CD4-positive, alpha-beta T cell treated with Interleukin-1 beta for 1 hour (primary cell): ENCODE results near the gene TUT4.

Source experiments
- DNase-seq, 2 donors: peaks; one replicate each; pipeline ENCODE4 v3.0.0-alpha.2; 2020 to 2022

Gene TUT4

GRCh38 chr1:52463891-52464290, 89.0 kb downstream of the TUT4 start:
- no peak for DNase-seq

- DNase-seq: no peak
These were observed 91.1 kb downstream of the TUT4 start for GRCh38 chr1:52461821-52462220.

- DNase-seq: no peak
These were observed 92.2 kb downstream of the TUT4 start for GRCh38 chr1:52460694-52461093.

- no peak for DNase-seq
These were observed 97.2 kb downstream of the TUT4 start for GRCh38 chr1:52455686-52456085.

GRCh38 chr1:52454779-52455178, 98.1 kb downstream of the TUT4 start:
- no peak for DNase-seq

GRCh38 chr1:52454127-52454526, 98.8 kb downstream of the TUT4 start:
- DNase-seq: no peak

- DNase-seq: no peak
These were observed 108.4 kb downstream of the TUT4 start for GRCh38 chr1:52444463-52444862.

GRCh38 chr1:52439976-52440375, 112.9 kb downstream of the TUT4 start:
- DNase-seq: no peak

GRCh38 chr1:52436817-52437216, 116.1 kb downstream of the TUT4 start:
- no peak for DNase-seq

- no peak for DNase-seq
These were observed 117.2 kb downstream of the TUT4 start for GRCh38 chr1:52435650-52436049.

GRCh38 chr1:52435211-52435610, 117.7 kb downstream of the TUT4 start:
- DNase-seq: no peak

- no peak for DNase-seq
These were observed 120.1 kb downstream of the TUT4 start for GRCh38 chr1:52432807-52433206.

GRCh38 chr1:52427152-52427551, 125.7 kb downstream of the TUT4 start:
- DNase-seq: no peak

- no peak for DNase-seq
These were observed 126.5 kb downstream of the TUT4 start for GRCh38 chr1:52426371-52426770.

GRCh38 chr1:52424813-52425212, 128.1 kb downstream of the TUT4 start:
- DNase-seq: peak in 1 of 2 donors; percentile 12

- peak; percentile 30 to 75 for DNase-seq
These were observed 128.7 kb downstream of the TUT4 start for GRCh38 chr1:52424231-52424636.

GRCh38 chr1:52423771-52424170, 129.1 kb downstream of the TUT4 start:
- peak; percentile 78 to 85 for DNase-seq

GRCh38 chr1:52423055-52423454, 129.8 kb downstream of the TUT4 start:
- no peak for DNase-seq

- DNase-seq: no peak
These were observed 132.2 kb downstream of the TUT4 start for GRCh38 chr1:52420713-52421112.

- DNase-seq: no peak
These were observed 136.1 kb downstream of the TUT4 start for GRCh38 chr1:52416811-52417210.

GRCh38 chr1:52414942-52415341, 137.9 kb downstream of the TUT4 start:
- no peak for DNase-seq

GRCh38 chr1:52413410-52413989, 139.4 kb downstream of the TUT4 start:
- no peak for DNase-seq

- DNase-seq: no peak
These were observed 147.9 kb downstream of the TUT4 start for GRCh38 chr1:52404975-52405338.

- DNase-seq: peak; percentile 96 to 97
These were observed 148.5 kb downstream of the TUT4 start, which contains the start of the genes ORC1 and PRPF38A for GRCh38 chr1:52404116-52404974. ORC1 (minus strand) TSS chr1:52404423; CDS start chr1:52402223, 2,200 bp downstream. PRPF38A (plus strand) TSS chr1:52404602; CDS start chr1:52404750, 148 bp downstream.
